Measurements from ENCODE around the gene CPNE7.
"Not testable (repeated sequence)": the region's sequence is repeated elsewhere in the genome, so short reads cannot be mapped to it uniquely, and the experiment has no call there.

Gene CPNE7

GRCh38 chr16:89624777-89625761 lies 49.5 kb downstream of the CPNE7 start:
- DNase-seq, result no peak

- no peak for DNase-seq
Measured at GRCh38 chr16:89629827-89630610, 54.5 kb downstream of the CPNE7 start.

DNA sequence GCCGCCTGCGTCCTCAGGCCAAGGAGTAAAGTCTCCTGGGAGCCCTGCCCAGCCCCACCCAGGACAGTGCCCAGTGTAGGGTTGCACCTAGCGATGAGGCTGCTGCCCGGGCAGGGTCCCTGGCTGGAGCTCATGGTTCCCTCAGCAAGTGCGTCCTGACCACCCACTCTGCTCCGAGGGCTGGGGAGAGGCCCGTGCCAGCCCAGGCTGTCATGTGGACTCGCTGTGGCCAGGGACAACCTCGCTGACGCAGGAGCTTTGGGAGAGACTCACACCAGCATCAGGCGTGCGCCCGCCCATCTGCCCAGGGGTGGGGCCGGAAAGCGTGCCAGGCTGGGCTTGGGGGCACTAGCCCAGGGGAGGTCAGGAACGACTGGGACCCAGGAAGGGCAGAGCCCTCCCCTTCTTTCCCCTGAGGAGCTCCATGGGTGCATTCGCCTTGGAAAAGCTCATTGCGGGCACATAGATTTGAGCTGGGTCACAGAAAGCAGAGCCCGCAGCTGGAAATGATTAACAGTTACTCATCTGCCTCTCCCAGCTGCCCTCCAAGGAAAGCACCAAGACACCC lies 57.6 kb downstream of the CPNE7 start:
- no peak for DNase-seq

DNA sequence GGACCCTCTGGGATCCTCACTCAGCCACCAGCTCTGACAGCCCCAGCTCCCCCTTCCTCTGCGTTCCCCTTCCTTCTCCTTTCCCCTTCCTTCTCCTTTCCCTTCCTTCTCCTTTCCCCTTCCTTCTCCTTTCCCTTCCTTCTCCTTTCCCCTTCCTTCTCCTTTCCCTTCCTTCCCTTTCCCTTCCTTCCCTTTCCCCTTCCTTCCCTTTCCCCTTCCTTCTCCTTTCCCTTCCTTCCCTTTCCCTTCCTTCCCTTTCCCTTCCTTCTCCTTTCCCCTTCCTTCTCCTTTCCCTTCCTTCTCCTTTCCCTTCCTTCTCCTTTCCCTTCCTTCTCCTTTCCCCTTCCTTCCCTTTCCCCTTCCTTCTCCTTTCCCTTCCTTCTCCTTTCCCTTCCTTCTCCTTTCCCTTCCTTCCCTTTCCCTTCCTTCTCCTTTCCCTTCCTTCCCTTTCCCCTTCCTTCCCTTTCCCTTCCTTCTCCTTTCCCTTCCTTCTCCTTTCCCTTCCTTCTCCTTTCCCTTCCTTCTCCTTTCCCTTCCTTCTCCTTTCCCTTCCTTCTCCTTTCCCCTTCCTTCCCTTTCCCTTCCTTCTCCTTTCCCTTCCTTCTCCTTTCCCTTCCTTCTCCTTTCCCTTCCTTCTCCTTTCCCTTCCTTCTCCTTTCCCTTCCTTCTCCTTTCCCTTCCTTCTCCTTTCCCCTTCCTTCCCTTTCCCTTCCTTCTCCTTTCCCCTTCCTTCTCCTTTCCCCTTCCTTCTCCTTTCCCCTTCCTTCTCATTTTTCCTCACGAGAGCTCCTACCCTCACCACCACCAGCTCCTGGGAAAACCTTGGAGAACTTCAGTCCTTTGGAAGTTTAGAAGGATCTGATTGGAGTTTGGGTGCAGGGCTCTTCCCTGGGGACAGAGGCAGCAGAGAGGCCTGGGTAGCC lies 59.2 kb downstream of the CPNE7 start:
- DNase-seq, result not testable (repeated sequence)

GRCh38 chr16:89636663-89637062 lies 61.1 kb downstream of the CPNE7 start:
- no peak for DNase-seq

GRCh38 chr16:89637379-89637778 lies 61.8 kb downstream of the CPNE7 start:
- no peak for DNase-seq

- no peak for DNase-seq
Measured at GRCh38 chr16:89638455-89638854, 62.9 kb downstream of the CPNE7 start.

- no peak for DNase-seq
Measured at GRCh38 chr16:89639385-89639784, 63.8 kb downstream of the CPNE7 start.

DNA sequence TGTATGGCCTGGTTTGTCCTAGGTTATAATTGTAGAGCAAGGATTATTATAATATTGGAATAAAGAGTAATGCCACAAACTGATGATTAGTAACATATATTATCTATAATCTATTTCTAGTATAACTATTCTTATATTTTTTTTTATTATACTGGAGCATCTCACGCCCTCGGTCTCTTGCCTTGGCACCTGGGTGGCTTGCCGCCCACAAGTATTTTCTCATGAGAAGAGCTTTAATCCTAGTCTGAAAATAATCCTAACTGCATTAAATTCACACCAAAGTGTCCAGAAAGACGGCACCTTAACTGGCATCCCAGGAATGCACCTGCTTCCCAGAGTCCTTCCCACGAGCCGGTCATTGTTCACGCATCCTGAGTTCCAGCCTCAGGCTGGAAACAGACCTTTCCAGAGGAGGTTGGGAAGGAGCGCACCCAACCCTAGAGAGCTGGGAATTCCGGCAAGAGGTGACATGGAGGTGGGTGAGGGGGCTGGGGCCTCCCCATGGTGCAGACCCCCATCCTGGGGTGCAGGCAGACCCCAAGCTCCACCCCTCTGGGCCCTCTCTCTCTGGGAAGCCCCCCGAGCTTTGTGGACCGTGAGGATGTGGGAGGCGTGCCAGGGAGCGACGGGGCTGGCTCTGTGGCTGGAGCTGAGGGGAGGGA lies 66.0 kb downstream of the CPNE7 start:
- DNase-seq, result no peak

GRCh38 chr16:89642574-89642973 lies 67.0 kb downstream of the CPNE7 start:
- no peak for DNase-seq

- DNase-seq, result no peak
Measured at GRCh38 chr16:89643769-89644300, 68.3 kb downstream of the CPNE7 start.

DNA sequence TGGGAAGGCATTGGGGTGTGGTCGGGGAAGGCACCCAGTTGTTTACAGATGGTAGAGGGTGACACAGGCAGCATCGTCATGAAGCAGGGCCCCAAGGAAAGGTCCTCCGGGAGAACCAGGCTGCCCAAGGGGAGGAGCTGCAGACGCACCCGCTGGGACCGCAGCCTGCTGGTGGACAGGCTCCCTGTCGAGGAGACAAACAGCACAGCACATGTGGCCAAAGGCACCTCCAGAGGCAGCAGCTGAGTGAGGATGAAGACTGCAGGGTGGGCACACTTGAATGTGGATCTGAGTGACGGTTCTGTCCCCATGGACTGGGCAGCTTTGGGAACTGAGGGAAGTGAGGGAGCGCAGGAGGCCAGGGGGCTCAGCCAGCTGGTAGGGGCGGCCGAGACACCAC lies 69.6 kb downstream of the CPNE7 start:
- no peak for DNase-seq

DNA sequence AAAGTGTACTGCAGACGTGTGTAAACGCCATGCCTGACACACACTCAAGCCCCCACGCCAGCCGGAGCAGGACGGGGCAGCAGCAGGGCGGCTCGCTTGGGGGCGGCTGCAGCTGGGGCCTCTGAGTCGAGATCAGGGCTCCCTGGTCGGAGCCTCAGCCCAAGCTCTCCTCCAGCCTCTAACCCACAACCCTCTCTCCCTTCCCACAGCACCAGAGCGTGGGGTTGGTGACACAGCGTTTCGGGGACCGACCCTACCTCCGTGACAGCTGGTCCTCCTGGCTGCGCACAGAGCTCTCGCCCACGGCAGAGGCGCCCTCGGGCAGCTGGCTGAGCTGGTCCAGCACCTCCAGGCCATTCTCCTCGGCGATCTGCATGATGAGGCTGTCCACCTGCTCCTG lies 70.7 kb downstream of the CPNE7 start:
- no peak for DNase-seq

Measured in NCI-H2227 treated with DMSO at 0.1 percent for 48 hours (cell line).